WTC11 (cell line): Measurements from ENCODE around the gene UBL4B. TPM values are rescaled to one million over a fixed set of nuclear protein-coding genes. Genes with fewer than 3 reads are reported as not detected.

Experiments used
- ATAC-seq: fragments of 200-7000 bp; cut with Tn5 transposase; 2 replicates; pipeline ENCODE4 v1.10.0; 2021; ENCODE audit warnings: mild to moderate bottlenecking, moderate library complexity
- CTCF ChIA-PET: fragments of 300-600 bp; sonication (Branson Sonifier 250); formaldehyde crosslinking; loops from one replicate; lab custom pipeline; 2021; ENCODE audit warnings: antibody characterized with exemption; lab: Charles Lee
- POLR2A ChIA-PET: fragments of 350-600 bp; sonication (Branson Sonifier 250); formaldehyde crosslinking; loops from one replicate; lab custom pipeline; 2021; ENCODE audit warnings: antibody characterized with exemption; lab: Charles Lee
- DNase-seq: peaks from one replicate; pipeline ENCODE4 v3.0.0; 2021; ENCODE audit warnings: low spot score
- H3K27ac Mint-ChIP-seq: 2 replicates; pipeline ENCODE4 v1.8.0; 2021; ENCODE audit warnings: mixed read lengths
- H3K27me3 Mint-ChIP-seq: 2 replicates; pipeline ENCODE4 v1.8.0; 2021; ENCODE audit warnings: low read depth, mild to moderate bottlenecking, moderate library complexity, mixed read lengths
- H3K36me3 Mint-ChIP-seq: 2 replicates; pipeline ENCODE4 v1.8.0; 2021; ENCODE audit warnings: mixed read lengths
- H3K4me1 Mint-ChIP-seq: 2 replicates; pipeline ENCODE4 v1.8.0; 2022; ENCODE audit warnings: mixed read lengths
- H3K4me3 Mint-ChIP-seq: 2 replicates; pipeline ENCODE4 v1.8.0; 2021; ENCODE audit warnings: mild to moderate bottlenecking, moderate library complexity, mixed read lengths
- H3K9me3 Mint-ChIP-seq: 2 replicates; pipeline ENCODE4 v1.8.0; 2021; ENCODE audit warnings: mixed read lengths
- EMX1 ChIP-seq: fragments of 250-450 bp; sonication (Bioruptor Pico); IDR thresholded peaks from 2 replicates; pipeline ENCODE4 v1.8.0; 2021; ENCODE audit warnings: mild to moderate bottlenecking
- GTF2I ChIP-seq: fragments of 250-450 bp; sonication (Bioruptor Pico); conservative IDR thresholded peaks from 2 replicates; pipeline ENCODE4 v1.4.0; 2021; ENCODE audit warnings: mild to moderate bottlenecking
- HMGA2 ChIP-seq: fragments of 250-450 bp; sonication (Bioruptor Pico); IDR thresholded peaks from 2 replicates; pipeline ENCODE4 v1.4.0; 2021; ENCODE audit warnings: mild to moderate bottlenecking, moderate library complexity
- IRF2 ChIP-seq: sonication (generic); formaldehyde crosslinking; IDR thresholded peaks from 2 replicates; pipeline ENCODE4 v1.8.0; 2022; ENCODE audit warnings: low read depth, missing genetic modification reagents, borderline replicate concordance
- SMAD4 ChIP-seq: sonication (generic); formaldehyde crosslinking; IDR thresholded peaks from 2 replicates; pipeline ENCODE4 v1.8.0; 2022; ENCODE audit warnings: mild to moderate bottlenecking, missing genetic modification reagents
- SOX15 ChIP-seq: fragments of 250-450 bp; sonication (Bioruptor Pico); IDR thresholded peaks from 2 replicates; pipeline ENCODE4 v1.9.0; 2021; ENCODE audit warnings: mild to moderate bottlenecking
- ZNF263 ChIP-seq: sonication (generic); formaldehyde crosslinking; IDR thresholded peaks from 2 replicates; pipeline ENCODE4 v1.8.1; 2022; ENCODE audit warnings: low read depth, mild to moderate bottlenecking, moderate library complexity, missing genetic modification reagents
- ZNF423 ChIP-seq: fragments of 250-450 bp; sonication (Bioruptor Pico); IDR thresholded peaks from 2 replicates; pipeline ENCODE4 v2.1.2; 2022; ENCODE audit warnings: mild to moderate bottlenecking, moderate library complexity
- total RNA-seq: library from RNA; stranded (reverse); gene quantifications from 3 replicates; pipeline ENCODE4 v1.2.3, GENCODE V29; 2021
- TF ChIP-seq, protein P1 (sequence below): sonication (generic); formaldehyde crosslinking; IDR thresholded peaks from 2 replicates; pipeline ENCODE4 v1.8.0; 2022; ENCODE audit warnings: mild to moderate bottlenecking, missing genetic modification reagents
- TF ChIP-seq, protein P2 (sequence below): sonication (generic); formaldehyde crosslinking; IDR thresholded peaks from 2 replicates; pipeline ENCODE4 v1.8.1; 2023; ENCODE audit warnings: mild to moderate bottlenecking, missing genetic modification reagents
- TF ChIP-seq, protein P3 (sequence below): sonication (generic); formaldehyde crosslinking; IDR thresholded peaks from 2 replicates; pipeline ENCODE4 v1.8.0; 2023; ENCODE audit warnings: mild to moderate bottlenecking, missing genetic modification reagents
- TF ChIP-seq, protein P4 (sequence below): sonication (generic); formaldehyde crosslinking; IDR thresholded peaks from 2 replicates; pipeline ENCODE4 v1.8.0; 2022; ENCODE audit warnings: mild to moderate bottlenecking, missing genetic modification reagents
- TF ChIP-seq, protein P5 (sequence below): sonication (generic); formaldehyde crosslinking; IDR thresholded peaks from 2 replicates; pipeline ENCODE4 v1.8.1; 2022; ENCODE audit warnings: mild to moderate bottlenecking, moderate library complexity, missing genetic modification reagents
- TF ChIP-seq, protein P6 (sequence below): fragments of 250-450 bp; sonication (Bioruptor Pico); IDR thresholded peaks from 2 replicates; pipeline ENCODE4 v1.9.0; 2021; ENCODE audit warnings: mild to moderate bottlenecking

Gene UBL4B
- total RNA-seq, 1 experiment from 2014 or later: 0.11 TPM

DNA sequence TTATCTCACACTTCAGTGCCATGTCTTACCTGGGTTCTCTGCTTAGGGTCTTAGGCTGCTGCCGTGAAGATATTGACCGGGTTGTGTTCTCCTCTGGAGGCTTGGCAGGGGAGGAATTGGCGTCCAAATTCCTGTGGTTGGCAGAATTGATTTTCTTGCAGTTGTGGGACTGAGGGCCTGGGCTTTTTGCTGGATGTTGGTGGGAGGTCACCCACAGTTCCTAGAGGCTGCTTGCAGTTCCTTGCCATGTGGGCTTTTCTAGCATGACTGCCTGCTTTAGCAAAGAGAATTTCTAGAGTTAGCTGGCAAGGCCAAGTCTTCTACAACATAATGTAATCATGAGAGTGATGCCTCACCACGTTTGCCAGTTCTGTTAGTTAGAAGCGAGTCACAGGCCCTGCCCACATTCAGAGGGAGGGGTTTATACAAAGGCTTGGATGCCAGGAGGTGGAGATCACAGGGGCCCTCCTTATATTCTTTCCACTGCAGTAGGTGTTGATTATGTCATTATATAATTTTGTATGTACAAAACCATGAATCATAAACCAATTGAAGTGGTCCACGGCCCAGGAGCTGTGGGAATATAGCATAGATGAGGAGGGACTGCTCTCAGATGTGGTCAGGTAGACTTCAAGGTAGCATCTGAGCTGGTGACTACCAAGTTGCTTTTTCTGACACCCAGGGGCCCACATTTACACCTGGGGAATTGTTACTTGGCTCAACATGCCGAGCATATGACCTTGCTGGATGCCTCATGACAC is 6.6 kb downstream of the UBL4B start (continued):
- TF ChIP-seq HMGA2 (CRISPR knock-in tag) (no peak), ZNF263 (no peak)
- TF ChIP-seq, protein P1, sequence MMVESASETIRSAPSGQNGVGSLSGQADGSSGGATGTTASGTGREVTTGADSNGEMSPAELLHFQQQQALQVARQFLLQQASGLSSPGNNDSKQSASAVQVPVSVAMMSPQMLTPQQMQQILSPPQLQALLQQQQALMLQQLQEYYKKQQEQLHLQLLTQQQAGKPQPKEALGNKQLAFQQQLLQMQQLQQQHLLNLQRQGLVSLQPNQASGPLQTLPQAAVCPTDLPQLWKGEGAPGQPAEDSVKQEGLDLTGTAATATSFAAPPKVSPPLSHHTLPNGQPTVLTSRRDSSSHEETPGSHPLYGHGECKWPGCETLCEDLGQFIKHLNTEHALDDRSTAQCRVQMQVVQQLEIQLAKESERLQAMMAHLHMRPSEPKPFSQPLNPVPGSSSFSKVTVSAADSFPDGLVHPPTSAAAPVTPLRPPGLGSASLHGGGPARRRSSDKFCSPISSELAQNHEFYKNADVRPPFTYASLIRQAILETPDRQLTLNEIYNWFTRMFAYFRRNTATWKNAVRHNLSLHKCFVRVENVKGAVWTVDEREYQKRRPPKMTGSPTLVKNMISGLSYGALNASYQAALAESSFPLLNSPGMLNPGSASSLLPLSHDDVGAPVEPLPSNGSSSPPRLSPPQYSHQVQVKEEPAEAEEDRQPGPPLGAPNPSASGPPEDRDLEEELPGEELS (CRISPR knock-in tag): no peak

DNA sequence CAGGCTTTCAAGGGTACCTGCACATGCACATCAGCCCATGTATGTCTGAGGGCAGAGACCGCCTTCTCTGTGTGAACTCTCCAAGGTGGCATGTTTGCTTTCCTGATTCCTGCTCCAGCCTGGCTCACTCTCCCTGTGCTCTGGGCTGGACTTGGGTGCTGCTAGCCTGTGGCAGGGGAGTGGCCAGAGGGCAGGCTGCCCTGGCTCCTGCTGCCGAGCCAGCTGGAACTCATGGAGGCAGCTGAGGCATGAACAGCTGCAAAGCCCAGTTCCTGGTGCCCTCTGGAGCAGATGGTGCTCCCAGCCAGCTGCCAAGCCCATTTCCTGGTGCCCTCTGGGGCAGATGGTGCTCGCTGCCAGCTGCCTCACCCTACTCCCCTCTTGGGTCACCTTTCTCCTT is 7.6 kb downstream of the UBL4B start:
- Mint-ChIP-seq H3K9me3 (peaks cover 35% of the 10 kb centered on the region), H3K36me3 (peaks cover 12% of the 10 kb centered on the region), H3K4me1 (0 out of 2 replicates have a peak, but pooled peaks cover 4% of the 10 kb centered on the region)
- TF ChIP-seq, protein P2, sequence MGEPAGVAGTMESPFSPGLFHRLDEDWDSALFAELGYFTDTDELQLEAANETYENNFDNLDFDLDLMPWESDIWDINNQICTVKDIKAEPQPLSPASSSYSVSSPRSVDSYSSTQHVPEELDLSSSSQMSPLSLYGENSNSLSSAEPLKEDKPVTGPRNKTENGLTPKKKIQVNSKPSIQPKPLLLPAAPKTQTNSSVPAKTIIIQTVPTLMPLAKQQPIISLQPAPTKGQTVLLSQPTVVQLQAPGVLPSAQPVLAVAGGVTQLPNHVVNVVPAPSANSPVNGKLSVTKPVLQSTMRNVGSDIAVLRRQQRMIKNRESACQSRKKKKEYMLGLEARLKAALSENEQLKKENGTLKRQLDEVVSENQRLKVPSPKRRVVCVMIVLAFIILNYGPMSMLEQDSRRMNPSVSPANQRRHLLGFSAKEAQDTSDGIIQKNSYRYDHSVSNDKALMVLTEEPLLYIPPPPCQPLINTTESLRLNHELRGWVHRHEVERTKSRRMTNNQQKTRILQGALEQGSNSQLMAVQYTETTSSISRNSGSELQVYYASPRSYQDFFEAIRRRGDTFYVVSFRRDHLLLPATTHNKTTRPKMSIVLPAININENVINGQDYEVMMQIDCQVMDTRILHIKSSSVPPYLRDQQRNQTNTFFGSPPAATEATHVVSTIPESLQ (CRISPR knock-in tag): no peak
- TF ChIP-seq, protein P3, sequence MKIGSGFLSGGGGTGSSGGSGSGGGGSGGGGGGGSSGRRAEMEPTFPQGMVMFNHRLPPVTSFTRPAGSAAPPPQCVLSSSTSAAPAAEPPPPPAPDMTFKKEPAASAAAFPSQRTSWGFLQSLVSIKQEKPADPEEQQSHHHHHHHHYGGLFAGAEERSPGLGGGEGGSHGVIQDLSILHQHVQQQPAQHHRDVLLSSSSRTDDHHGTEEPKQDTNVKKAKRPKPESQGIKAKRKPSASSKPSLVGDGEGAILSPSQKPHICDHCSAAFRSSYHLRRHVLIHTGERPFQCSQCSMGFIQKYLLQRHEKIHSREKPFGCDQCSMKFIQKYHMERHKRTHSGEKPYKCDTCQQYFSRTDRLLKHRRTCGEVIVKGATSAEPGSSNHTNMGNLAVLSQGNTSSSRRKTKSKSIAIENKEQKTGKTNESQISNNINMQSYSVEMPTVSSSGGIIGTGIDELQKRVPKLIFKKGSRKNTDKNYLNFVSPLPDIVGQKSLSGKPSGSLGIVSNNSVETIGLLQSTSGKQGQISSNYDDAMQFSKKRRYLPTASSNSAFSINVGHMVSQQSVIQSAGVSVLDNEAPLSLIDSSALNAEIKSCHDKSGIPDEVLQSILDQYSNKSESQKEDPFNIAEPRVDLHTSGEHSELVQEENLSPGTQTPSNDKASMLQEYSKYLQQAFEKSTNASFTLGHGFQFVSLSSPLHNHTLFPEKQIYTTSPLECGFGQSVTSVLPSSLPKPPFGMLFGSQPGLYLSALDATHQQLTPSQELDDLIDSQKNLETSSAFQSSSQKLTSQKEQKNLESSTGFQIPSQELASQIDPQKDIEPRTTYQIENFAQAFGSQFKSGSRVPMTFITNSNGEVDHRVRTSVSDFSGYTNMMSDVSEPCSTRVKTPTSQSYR (CRISPR knock-in tag): no peak
- TF ChIP-seq, protein P4, sequence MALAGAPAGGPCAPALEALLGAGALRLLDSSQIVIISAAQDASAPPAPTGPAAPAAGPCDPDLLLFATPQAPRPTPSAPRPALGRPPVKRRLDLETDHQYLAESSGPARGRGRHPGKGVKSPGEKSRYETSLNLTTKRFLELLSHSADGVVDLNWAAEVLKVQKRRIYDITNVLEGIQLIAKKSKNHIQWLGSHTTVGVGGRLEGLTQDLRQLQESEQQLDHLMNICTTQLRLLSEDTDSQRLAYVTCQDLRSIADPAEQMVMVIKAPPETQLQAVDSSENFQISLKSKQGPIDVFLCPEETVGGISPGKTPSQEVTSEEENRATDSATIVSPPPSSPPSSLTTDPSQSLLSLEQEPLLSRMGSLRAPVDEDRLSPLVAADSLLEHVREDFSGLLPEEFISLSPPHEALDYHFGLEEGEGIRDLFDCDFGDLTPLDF: no peak
- TF ChIP-seq, protein P5, sequence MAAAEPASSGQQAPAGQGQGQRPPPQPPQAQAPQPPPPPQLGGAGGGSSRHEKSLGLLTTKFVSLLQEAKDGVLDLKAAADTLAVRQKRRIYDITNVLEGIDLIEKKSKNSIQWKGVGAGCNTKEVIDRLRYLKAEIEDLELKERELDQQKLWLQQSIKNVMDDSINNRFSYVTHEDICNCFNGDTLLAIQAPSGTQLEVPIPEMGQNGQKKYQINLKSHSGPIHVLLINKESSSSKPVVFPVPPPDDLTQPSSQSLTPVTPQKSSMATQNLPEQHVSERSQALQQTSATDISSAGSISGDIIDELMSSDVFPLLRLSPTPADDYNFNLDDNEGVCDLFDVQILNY (CRISPR knock-in tag): no peak
- TF ChIP-seq SMAD4 (CRISPR knock-in tag) (no peak), SOX15 (no peak), GTF2I (CRISPR knock-in tag) (no peak)
- TF ChIP-seq, all 79 proteins: peak for 0
- ATAC-seq: no peak
- peaks cover 19% of the 10 kb centered on the region for H3K27me3 Mint-ChIP-seq
- CTCF ChIA-PET: interaction anchor here (0.8 kb wide), 1 partner anchor 14 kb away, joined by 3 read pairs; no protein-coding TSS in a partner anchor
- no peak for DNase-seq
- no peak overlapping the region for H3K4me3 Mint-ChIP-seq
- H3K27ac Mint-ChIP-seq: no peak overlapping the region
- POLR2A ChIA-PET: no interaction called here

DNA sequence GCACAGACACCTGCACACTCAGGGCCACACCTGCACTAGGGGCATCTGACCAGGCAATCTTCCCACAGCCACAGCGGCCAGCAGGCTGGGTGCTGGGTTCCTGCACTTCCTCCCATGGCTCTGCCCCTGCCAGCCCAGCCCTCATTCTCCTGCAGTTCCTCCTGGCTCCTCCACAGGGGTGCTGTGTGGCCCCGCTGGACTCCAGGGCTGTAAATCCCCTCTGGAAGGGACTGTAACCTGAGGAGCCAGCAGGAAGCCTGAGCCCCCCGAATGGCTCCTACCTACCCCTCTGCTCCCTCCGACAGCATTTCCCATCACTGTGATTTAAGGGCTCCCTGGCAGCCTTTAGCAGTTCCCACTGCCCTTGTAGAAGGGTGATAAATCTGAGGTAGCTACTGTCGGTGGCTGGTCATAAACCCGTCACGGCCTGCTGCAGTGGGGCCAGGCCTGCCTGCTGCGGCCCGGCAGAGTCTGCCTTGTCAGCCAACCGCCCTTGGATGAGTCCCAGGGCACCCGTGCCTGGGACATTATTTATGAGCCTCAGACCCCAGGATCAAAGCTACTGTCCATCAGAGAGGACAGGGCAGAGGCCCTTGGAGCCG is 8.8 kb downstream of the UBL4B start:
- CTCF ChIA-PET: interaction anchor here (1.2 kb wide), 1 partner anchor 33 kb away, joined by 3 read pairs; no protein-coding TSS in a partner anchor
- H3K4me3 Mint-ChIP-seq: no peak overlapping the region
- POLR2A ChIA-PET: no interaction called here
- peaks cover 40% of the 10 kb centered on the region for H3K9me3 Mint-ChIP-seq
- peaks cover 19% of the 10 kb centered on the region for H3K27me3 Mint-ChIP-seq
- TF ChIP-seq EMX1 (CRISPR knock-in tag) (no peak), ZNF423 (CRISPR knock-in tag) (peak; percentile 33; the same call in 1 of the 2 replicates), IRF2 (CRISPR knock-in tag) (no peak)
- TF ChIP-seq, protein P6, sequence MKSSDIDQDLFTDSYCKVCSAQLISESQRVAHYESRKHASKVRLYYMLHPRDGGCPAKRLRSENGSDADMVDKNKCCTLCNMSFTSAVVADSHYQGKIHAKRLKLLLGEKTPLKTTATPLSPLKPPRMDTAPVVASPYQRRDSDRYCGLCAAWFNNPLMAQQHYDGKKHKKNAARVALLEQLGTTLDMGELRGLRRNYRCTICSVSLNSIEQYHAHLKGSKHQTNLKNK (CRISPR knock-in tag): no peak
- no peak for ATAC-seq
- DNase-seq: no peak
- 0 out of 2 replicates have a peak, but pooled peaks cover 4% of the 10 kb centered on the region for H3K4me1 Mint-ChIP-seq
- no peak overlapping the region for H3K27ac Mint-ChIP-seq
- H3K36me3 Mint-ChIP-seq: peaks cover 12% of the 10 kb centered on the region
